ENCODE data around the gene AQP9.

Gene AQP9

GRCh38 chr15:58148120-58148519 lies 9.9 kb downstream of the AQP9 start:
- Histone ChIP-seq H3K27ac (no peak overlapping the region), H3K36me3 (no peaks in the 10 kb centered on the region), H3K9me3 (ENCODE audit: severe bottlenecking) (no peaks in the 10 kb centered on the region), H3K27me3 (ENCODE audit: insufficient read depth, low read depth, severe bottlenecking) (no peaks in the 10 kb centered on the region), H3K4me3 (ENCODE audit: low read depth, low read length) (no peak overlapping the region)
- no peak for DNase-seq
- TF ChIP-seq CTCF (IDR thresholded peaks at IDR 0.05; ENCODE audit: low read depth, low read length): no peak

- Histone ChIP-seq H3K27me3 (ENCODE audit: insufficient read depth, low read depth, severe bottlenecking) (no peaks in the 10 kb centered on the region), H3K27ac (no peak overlapping the region), H3K9me3 (ENCODE audit: severe bottlenecking) (no peaks in the 10 kb centered on the region), H3K36me3 (no peaks in the 10 kb centered on the region), H3K4me3 (ENCODE audit: low read depth, low read length) (no peak overlapping the region)
- no peak for TF ChIP-seq CTCF (IDR thresholded peaks at IDR 0.05; ENCODE audit: low read depth, low read length)
- DNase-seq: no peak
These were observed 10.7 kb downstream of the AQP9 start for GRCh38 chr15:58148633-58149445.

GRCh38 chr15:58154769-58155168 lies 16.6 kb downstream of the AQP9 start:
- Histone ChIP-seq H3K27ac (no peak overlapping the region), H3K9me3 (ENCODE audit: severe bottlenecking) (no peaks in the 10 kb centered on the region), H3K4me3 (ENCODE audit: low read depth, low read length) (no peak overlapping the region), H3K36me3 (no peaks in the 10 kb centered on the region), H3K27me3 (ENCODE audit: insufficient read depth, low read depth, severe bottlenecking) (no peaks in the 10 kb centered on the region)
- no peak for TF ChIP-seq CTCF (IDR thresholded peaks at IDR 0.05; ENCODE audit: low read depth, low read length)
- DNase-seq: no peak

GRCh38 chr15:58159827-58160386 lies 21.7 kb downstream of the AQP9 start:
- H3K27me3 ChIP-seq (ENCODE audit: insufficient read depth, low read depth, severe bottlenecking): no peaks in the 10 kb centered on the region
- H3K9me3 ChIP-seq (ENCODE audit: severe bottlenecking): no peaks in the 10 kb centered on the region
- DNase-seq: no peak
- no peak for TF ChIP-seq CTCF (IDR thresholded peaks at IDR 0.05; ENCODE audit: low read depth, low read length)
- no peaks in the 10 kb centered on the region for H3K36me3 ChIP-seq
- no peak overlapping the region for H3K4me3 ChIP-seq (ENCODE audit: low read depth, low read length)
- H3K27ac ChIP-seq: no peak overlapping the region

- Histone ChIP-seq H3K4me3 (ENCODE audit: low read depth, low read length) (no peak overlapping the region), H3K9me3 (ENCODE audit: severe bottlenecking) (no peaks in the 10 kb centered on the region), H3K27me3 (ENCODE audit: insufficient read depth, low read depth, severe bottlenecking) (no peaks in the 10 kb centered on the region), H3K27ac (no peak overlapping the region), H3K36me3 (no peaks in the 10 kb centered on the region)
- TF ChIP-seq CTCF (IDR thresholded peaks at IDR 0.05; ENCODE audit: low read depth, low read length): no peak
- DNase-seq: no peak
These were observed 23.3 kb downstream of the AQP9 start for GRCh38 chr15:58161436-58161930.
